SK-N-SH (cell line): Measurements from ENCODE around the gene RAB5IF.

ENCODE experiments used
- CTCF ChIP-seq: fragments of 200-600 bp; sonication (generic); IDR thresholded peaks from 2 replicates; pipeline ENCODE4 v1.6.1; 2017; ENCODE audit warnings: antibody characterized with exemption, mild to moderate bottlenecking, moderate library complexity
- ELF1 ChIP-seq: IDR thresholded peaks from 2 replicates; pipeline ENCODE4 v1.4.0; 2012
- FOSL2 ChIP-seq: IDR thresholded peaks from 2 replicates; pipeline ENCODE4 v1.4.0; 2012; ENCODE audit warnings: low read depth, mild to moderate bottlenecking, moderate library complexity, borderline replicate concordance
- GABPA ChIP-seq: IDR thresholded peaks from 2 replicates; pipeline ENCODE4 v1.4.0; 2012; ENCODE audit warnings: low read depth, mild to moderate bottlenecking
- GATA2 ChIP-seq: sonication (generic); formaldehyde crosslinking; IDR thresholded peaks from 2 replicates; pipeline ENCODE4 v1.5.0; 2020; ENCODE audit warnings: mild to moderate bottlenecking, missing genetic modification reagents
- MAX ChIP-seq: IDR thresholded peaks from 2 replicates; pipeline ENCODE4 v1.4.0; 2012; ENCODE audit warnings: low read depth
- REST ChIP-seq: IDR thresholded peaks from 2 replicates; pipeline ENCODE4 v1.6.1; 2012; ENCODE audit warnings: mild to moderate bottlenecking, low read depth, low read length, moderate library complexity
- TAF1 ChIP-seq: IDR thresholded peaks from 2 replicates; pipeline ENCODE4 v1.6.1; 2012; ENCODE audit warnings: low read depth, mild to moderate bottlenecking, low read length, moderate library complexity, borderline replicate concordance
- USF2 ChIP-seq: fragments of 150-350 bp; IDR thresholded peaks from 2 replicates; pipeline ENCODE4 v1.6.1; 2017; ENCODE audit warnings: antibody characterized with exemption, low read length, low read depth, borderline replicate concordance

- no peak for TF ChIP-seq GABPA
- TF ChIP-seq CTCF: no peak
- TF ChIP-seq REST: no peak
- no peak for TF ChIP-seq FOSL2
- no peak for TF ChIP-seq MAX
- TF ChIP-seq TAF1: no peak
- TF ChIP-seq GATA2 (CRISPR knock-in tag): no peak
- no peak for TF ChIP-seq USF2
- TF ChIP-seq ELF1: 0 out of 2 replicates have a peak, but pooled peaks have one; percentile 14
Measured at GRCh38 chr20:36606158-36607066, 833 bp downstream of the RAB5IF start.
